Parathyroid adenoma (tissue), 2 donors: Measurements from ENCODE around the gene TEAD1.
"Not testable (repeated sequence)": the region's sequence is repeated elsewhere in the genome, so short reads cannot be mapped to it uniquely, and the experiment has no call there.

Experiments used
- H2AFZ ChIP-seq: fragments of 300-600 bp; sonication (generic); one replicate; pipeline ENCODE4 v1.7.0; 2017; ENCODE audit warnings: antibody characterized with exemption, mild to moderate bottlenecking
- H3K27ac ChIP-seq: fragments of 300-600 bp; sonication (generic); one replicate; pipeline ENCODE4 v1.7.0; 2017
- H3K27me3 ChIP-seq: fragments of 300-600 bp; sonication (generic); one replicate; pipeline ENCODE4 v1.7.0; 2017; ENCODE audit warnings: low read length; ENCODE audit not compliant: control insufficient read depth, insufficient read depth
- H3K36me3 ChIP-seq: fragments of 300-600 bp; sonication (generic); one replicate; pipeline ENCODE4 v1.7.0; 2017; ENCODE audit warnings: low read length; ENCODE audit not compliant: control insufficient read depth, insufficient read depth
- H3K4me1 ChIP-seq: fragments of 300-600 bp; sonication (generic); one replicate; pipeline ENCODE4 v1.7.0; 2017; ENCODE audit warnings: control low read depth
- H3K4me2 ChIP-seq: fragments of 300-600 bp; sonication (generic); one replicate; pipeline ENCODE4 v1.7.0; 2017; ENCODE audit warnings: low read length
- H3K4me3 ChIP-seq: fragments of 300-600 bp; sonication (generic); one replicate; pipeline ENCODE4 v1.7.0; 2017; ENCODE audit warnings: low read depth, low read length
- H3K79me2 ChIP-seq: fragments of 300-600 bp; sonication (generic); one replicate; pipeline ENCODE4 v1.7.0; 2017; ENCODE audit warnings: control low read depth
- H3K9ac ChIP-seq: fragments of 300-600 bp; sonication (generic); one replicate; pipeline ENCODE4 v1.7.0; 2017; ENCODE audit warnings: mild to moderate bottlenecking
- H3K9me3 ChIP-seq: fragments of 300-600 bp; sonication (generic); one replicate; pipeline ENCODE4 v1.7.0; 2017; ENCODE audit warnings: low read length; ENCODE audit not compliant: control insufficient read depth
- CTCF ChIP-seq: fragments of 300-600 bp; sonication (generic); IDR thresholded peaks from one replicate; pipeline ENCODE4 v1.7.0; 2017; ENCODE audit warnings: antibody characterized with exemption, mild to moderate bottlenecking
- donor health status: primary hyperparathyroidism.

The TEAD1 gene

GRCh38 chr11:12755510-12756453 is 81.6 kb downstream of the TEAD1 start:
- H3K36me3 ChIP-seq, result no peaks in the 10 kb centered on the region
- no peak overlapping the region for H3K9ac ChIP-seq
- H2AFZ ChIP-seq, result no peak overlapping the region
- peaks cover 12% of the 10 kb centered on the region for H3K79me2 ChIP-seq
- H3K4me1 ChIP-seq, result peaks cover 2% of the 10 kb centered on the region
- no peak overlapping the region for H3K4me3 ChIP-seq
- H3K9me3 ChIP-seq, result no peaks in the 10 kb centered on the region
- H3K27ac ChIP-seq, result no peak overlapping the region
- no peak for TF ChIP-seq CTCF
- H3K4me2 ChIP-seq, result no peak overlapping the region
- H3K27me3 ChIP-seq, result no peaks in the 10 kb centered on the region

GRCh38 chr11:12756454-12756806 is 82.2 kb downstream of the TEAD1 start:
- Histone ChIP-seq H3K9ac (no peak overlapping the region), H3K4me1 (peaks cover 2% of the 10 kb centered on the region), H2AFZ (no peak overlapping the region), H3K36me3 (no peaks in the 10 kb centered on the region), H3K27me3 (no peaks in the 10 kb centered on the region), H3K4me3 (no peak overlapping the region), H3K27ac (no peak overlapping the region), H3K79me2 (peaks cover 11% of the 10 kb centered on the region), H3K9me3 (no peaks in the 10 kb centered on the region), H3K4me2 (no peak overlapping the region)
- no peak for TF ChIP-seq CTCF

GRCh38 chr11:12756867-12757266 is 82.6 kb downstream of the TEAD1 start:
- no peaks in the 10 kb centered on the region for H3K36me3 ChIP-seq
- peaks cover 2% of the 10 kb centered on the region for H3K4me1 ChIP-seq
- no peak overlapping the region for H3K4me2 ChIP-seq
- no peak overlapping the region for H2AFZ ChIP-seq
- H3K9ac ChIP-seq, result no peak overlapping the region
- no peak overlapping the region for H3K4me3 ChIP-seq
- no peak overlapping the region for H3K27ac ChIP-seq
- H3K9me3 ChIP-seq, result no peaks in the 10 kb centered on the region
- peaks cover 11% of the 10 kb centered on the region for H3K79me2 ChIP-seq
- H3K27me3 ChIP-seq, result no peaks in the 10 kb centered on the region
- TF ChIP-seq CTCF, result no peak

GRCh38 chr11:12757416-12757815 is 83.2 kb downstream of the TEAD1 start:
- no peak overlapping the region for H3K4me3 ChIP-seq
- peaks cover 2% of the 10 kb centered on the region for H3K4me1 ChIP-seq
- H2AFZ ChIP-seq, result no peak overlapping the region
- TF ChIP-seq CTCF, result no peak
- H3K4me2 ChIP-seq, result no peak overlapping the region
- no peaks in the 10 kb centered on the region for H3K36me3 ChIP-seq
- H3K9me3 ChIP-seq, result no peaks in the 10 kb centered on the region
- no peak overlapping the region for H3K9ac ChIP-seq
- no peaks in the 10 kb centered on the region for H3K27me3 ChIP-seq
- H3K27ac ChIP-seq, result no peak overlapping the region
- peaks cover 11% of the 10 kb centered on the region for H3K79me2 ChIP-seq

GRCh38 chr11:12758117-12758516 is 83.9 kb downstream of the TEAD1 start:
- H3K4me3 ChIP-seq, H3K27ac ChIP-seq, H3K4me2 ChIP-seq, H3K9me3 ChIP-seq, H2AFZ ChIP-seq, H3K36me3 ChIP-seq, H3K4me1 ChIP-seq, H3K27me3 ChIP-seq, H3K9ac ChIP-seq: not testable (repeated sequence)
- H3K79me2 ChIP-seq, result peaks cover 10% of the 10 kb centered on the region
